HG03159 (cell line): ENCODE results near the gene P2RY14.

Experiments used
- ATAC-seq: cut with Tn5 transposase; IDR thresholded peaks from one replicate; pipeline ENCODE4 v1.9.1; 2021; ENCODE audit warnings: mild to moderate bottlenecking, moderate library complexity; ENCODE audit not compliant: unreplicated experiment

Gene P2RY14

DNA sequence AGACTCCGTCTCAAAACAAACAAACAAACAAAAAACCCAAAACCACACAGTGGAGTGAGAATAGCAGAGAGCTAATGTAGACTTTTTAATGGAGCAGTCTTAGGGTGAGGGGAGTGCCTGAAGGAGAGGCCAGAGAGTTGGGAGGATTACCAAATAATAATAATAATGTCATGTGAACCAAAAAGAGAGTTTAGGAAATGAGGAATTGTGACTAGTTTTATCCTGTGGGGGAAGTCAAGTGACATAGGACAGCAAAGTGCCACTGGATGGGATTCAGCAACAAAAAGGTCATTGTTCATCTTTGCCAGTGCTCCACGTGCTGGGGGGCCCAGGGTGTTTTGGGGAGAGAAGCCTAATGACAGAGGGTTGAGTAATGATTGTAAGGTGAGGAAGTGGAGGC, 25.4 kb upstream of the P2RY14 start:
- no peak for ATAC-seq

DNA sequence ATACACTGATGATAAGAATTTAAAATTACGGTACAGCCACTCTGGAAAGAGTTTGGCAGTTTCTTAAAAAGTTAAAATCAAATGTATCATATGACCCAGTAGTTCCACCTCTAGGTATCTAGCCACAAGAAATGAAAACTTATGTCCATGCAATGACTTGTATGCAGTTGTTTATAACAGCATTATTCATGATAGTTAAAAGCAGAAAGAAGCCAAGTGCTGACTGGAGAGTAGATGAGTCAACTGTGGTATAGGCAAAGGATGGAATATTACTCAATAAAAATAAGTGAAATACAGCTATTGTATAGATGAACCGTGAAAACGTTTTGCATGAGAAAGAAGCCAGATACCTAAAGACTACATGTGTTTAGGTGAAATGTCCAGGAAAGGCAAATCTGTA, 23.4 kb upstream of the P2RY14 start:
- no peak for ATAC-seq

DNA sequence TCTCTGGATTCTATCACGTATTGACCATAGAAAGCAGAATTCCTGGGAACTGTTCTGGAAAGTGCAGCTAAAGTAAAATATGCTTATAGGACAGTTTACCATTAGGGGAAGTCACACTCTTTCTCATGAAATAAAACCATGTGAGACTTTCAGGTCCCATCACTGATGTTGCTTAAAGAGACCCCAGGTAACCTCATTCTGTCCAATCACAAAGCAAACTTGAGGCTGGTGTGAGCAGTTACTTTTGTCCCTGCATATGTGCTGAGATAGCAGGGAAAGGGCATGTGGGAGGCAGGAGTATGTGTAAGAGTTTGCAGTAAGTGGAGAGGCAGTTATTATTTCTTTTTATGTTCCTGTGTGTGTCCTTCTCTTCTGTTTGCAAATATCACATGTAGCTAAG, 22.2 kb upstream of the P2RY14 start:
- no peak for ATAC-seq

DNA sequence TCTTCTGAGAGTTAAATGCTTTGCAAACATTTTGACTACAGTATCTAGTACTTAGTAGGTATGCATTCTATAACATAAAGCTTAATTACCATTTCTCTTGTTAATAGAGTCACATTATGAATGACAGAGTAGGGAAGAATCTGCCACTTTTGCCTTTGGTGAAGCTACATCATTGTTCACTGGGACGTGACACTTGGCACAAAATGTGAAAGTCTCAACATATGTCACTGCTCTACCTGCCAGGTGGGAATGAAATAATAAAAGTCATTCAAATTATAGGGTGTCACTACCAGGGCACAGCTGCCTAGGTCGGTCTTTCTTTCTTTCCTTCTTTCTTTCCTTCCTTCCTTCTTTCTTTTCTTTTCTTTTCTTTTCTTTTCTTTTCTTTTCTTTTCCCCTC, 20.7 kb upstream of the P2RY14 start:
- ATAC-seq: no peak

DNA sequence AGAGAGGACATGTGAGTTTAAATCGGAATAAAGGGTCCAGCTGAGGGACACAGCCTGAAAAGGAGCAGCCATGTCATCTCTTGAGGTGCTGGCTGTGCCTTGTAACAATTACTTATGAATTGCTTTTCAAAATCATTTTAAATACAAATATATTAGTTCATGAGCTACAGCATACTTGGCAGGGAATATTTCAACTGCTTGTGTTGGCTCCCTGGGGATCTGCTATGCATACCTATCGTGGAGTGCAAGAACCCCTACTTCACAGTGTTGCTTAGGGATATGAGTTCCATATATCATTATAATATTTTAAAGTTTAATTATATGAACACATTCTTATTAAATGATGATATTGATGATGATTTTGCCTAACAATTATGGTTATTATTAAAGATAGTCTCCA, 19.1 kb upstream of the P2RY14 start:
- no peak for ATAC-seq

DNA sequence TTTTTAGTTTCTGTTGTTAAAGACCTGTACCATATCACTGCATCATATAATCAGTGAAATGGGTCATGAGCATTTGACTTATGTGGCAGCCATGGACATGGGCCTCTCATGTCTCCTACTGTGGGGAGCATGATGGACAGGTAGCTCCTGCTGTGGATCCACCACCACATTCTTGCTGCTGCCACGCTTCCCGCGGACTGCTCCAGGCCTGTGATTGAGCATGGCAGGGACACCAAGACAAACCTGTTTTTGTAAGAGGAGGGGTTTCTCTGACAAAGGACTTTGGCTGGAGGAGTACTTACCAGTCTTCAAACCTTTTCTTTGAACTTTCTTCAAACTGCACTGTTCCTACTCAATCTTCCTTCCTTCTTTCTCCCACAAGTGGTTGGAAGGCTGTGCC, 17.9 kb upstream of the P2RY14 start:
- no peak for ATAC-seq

DNA sequence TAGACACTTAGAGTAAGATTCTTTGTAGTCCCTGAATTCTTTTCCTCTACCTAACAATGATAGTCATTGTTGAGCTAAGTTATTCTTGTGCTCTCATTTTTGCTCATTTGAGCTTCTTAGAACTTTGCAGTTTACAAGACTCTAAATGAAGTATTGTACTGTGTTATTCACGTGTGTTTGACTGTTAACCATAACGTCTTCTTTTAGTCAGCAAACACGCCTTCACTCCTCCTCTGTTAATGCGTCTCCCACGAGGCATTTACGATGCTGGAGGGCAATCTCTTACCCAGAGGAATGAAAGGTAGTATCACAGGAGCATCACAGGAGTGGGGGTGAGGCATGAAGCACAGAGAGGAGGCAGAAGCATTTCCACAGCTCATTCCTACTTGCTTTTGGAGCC, 14.8 kb upstream of the P2RY14 start:
- ATAC-seq: no peak

DNA sequence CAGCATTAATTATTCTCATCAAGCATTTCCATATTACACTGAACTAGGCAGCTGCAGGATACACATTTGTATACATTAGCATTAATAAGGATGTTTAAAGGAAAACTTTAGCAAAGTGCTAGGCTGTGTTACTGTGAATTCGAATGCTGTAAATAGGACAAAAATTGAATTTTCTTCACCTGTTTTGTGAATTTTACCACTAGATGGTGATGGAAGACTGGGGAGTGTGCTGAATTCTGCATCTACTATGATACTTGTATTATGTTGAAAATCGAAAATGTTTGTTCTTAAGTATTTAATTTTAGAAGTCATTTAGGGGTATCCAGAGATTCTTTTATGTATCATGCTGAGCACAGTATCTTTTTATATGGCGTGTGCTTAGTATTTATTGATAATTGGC, 12.3 kb upstream of the P2RY14 start:
- ATAC-seq: no peak

DNA sequence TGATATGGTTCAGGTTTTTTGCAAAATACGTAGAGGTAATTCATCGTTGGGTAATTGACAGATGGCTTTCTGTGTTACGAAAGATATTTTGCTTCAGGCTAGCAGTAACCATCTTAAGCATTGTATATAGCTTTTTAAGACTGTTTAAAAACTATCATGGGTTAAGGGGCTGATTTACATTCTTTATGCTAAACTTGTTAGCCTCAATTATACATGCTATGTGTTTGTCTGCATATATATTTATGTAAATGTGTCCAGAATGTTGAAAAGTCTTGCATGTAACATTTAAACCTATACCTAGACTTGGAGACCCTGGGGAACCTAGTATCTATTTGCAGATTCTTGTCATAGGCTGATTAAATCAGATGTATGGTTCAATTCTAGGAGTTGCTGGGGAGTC, 11.1 kb upstream of the P2RY14 start:
- ATAC-seq: no peak

DNA sequence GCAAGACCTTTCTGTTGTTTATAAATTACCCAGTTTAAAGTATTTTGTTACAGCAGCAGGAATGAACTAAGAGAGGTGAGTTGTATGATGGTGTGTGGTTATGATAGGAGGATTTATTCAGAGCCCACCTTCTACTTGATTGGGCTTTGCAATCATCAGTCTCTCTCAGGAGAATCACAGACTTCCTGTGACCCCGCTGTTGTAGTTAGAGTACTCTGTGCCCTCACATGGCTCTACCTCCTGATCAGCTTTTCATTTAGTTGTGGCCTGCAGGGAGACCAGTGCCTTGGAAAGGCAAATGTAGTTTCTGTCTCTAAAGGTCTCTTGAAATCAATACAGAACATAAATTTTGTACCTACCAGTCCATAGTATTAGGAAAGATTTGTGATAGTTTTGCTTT, 7.6 kb upstream of the P2RY14 start:
- no peak for ATAC-seq

DNA sequence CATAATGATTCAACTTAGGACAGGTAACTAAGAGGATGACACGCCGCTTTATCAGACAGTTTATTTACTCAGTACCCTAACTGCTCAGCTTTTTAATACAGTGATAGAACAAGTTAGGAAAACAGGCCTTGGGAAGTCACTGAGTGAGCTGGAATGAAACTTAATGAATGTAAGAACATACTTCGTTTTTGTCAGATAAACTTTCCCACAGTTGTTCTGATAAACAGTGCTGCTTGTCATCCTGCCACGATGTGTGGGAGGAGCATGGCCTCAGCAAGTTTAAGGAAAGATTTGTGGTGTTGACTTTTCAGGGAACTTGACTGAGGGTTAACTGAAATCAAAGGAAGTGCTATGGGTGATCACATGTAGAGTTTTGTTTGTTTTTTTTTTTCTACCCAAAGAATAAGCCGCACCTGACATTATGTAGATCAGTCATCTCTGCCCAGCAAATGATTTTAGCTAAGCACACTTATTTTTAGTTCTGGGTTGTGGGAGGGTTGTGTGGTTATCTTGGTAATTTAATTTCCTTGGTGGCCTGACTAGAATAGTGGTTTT, 5.6 kb upstream of the P2RY14 start:
- ATAC-seq: no peak

DNA sequence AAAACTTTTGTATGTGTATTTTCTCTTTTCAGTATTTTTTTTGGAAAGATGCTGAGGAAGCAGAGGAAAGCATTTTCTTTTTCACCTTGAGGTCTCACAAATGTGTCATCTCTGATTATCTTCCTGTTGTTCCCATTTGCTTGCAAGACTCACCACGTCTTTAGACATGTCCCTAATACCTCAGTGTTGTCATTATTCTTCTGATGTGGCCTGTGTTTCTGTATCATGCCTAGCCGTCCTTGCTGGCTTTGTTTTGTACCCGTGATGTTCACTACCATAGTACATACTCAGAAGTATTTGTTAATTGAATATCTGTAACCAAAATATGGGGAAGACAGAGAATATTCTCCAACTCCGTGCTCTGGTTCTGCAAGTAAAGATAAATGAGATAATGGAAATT, 5.0 kb upstream of the P2RY14 start:
- no peak for ATAC-seq

DNA sequence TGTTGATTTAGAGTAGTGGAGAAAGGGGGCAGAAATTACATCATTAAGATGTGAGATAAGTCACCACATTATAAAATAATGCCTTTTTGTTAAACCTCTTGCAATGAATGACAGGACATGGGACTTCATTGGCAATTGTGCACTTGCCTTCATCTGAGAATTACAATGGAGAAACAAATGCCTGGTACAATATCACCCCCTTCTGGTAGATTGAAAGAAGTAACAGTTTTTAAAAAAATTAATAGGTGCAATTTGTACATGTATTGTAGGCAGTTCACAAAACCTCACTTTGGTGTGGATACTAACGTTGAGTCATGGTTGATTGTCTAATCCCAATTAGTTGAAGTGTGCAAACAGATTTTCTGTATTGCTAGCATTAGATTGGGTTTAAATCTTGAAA, 4.6 kb upstream of the P2RY14 start:
- ATAC-seq: no peak

DNA sequence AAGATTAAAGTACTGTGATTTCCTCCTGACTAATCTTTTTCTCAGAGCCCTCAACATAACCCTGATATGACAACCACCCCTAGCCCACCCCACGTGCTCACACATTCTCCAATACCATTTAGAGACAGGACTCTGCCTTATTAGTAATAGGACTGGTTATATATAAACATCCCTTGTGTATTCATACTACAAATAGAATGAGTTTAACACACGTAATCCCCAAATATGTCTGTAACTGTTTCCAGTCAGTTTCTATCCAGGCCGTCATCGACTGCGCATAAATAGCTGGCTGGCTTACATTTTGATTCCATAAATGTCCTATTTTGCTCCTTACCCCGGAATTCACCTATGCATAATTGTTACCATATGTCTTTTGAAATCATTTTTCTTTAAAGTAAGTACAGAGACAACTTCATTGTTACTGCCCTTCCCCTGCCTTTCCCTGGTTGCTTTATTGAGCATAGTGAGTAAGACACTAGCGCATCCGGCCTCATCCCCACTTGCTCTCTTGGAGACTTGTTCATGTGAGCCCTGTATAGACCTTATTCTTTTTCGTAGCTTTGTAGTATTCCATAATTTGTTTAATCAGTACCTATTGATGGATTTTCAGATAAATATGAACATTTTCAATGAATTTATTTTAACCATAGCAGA, 3.5 kb upstream of the P2RY14 start:
- no peak for ATAC-seq

DNA sequence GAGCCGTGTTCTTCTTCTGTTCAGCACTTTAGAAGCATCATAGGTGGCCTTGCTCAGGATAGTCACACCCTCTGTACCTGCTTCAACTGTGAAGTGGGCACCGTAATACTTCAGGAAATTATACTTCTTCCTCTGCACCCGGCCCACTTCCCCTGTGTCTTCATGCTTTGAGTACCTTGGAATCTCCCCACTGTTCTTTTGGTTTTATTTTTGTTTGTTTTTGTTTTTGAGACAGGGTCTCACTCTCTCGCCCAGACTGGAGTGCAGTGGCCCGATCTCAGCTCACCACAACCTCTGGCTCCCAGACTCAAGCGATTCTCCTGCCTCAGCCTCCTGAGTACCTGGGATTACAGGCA, 1.7 kb downstream of the P2RY14 start:
- peak; percentile 70 for ATAC-seq

DNA sequence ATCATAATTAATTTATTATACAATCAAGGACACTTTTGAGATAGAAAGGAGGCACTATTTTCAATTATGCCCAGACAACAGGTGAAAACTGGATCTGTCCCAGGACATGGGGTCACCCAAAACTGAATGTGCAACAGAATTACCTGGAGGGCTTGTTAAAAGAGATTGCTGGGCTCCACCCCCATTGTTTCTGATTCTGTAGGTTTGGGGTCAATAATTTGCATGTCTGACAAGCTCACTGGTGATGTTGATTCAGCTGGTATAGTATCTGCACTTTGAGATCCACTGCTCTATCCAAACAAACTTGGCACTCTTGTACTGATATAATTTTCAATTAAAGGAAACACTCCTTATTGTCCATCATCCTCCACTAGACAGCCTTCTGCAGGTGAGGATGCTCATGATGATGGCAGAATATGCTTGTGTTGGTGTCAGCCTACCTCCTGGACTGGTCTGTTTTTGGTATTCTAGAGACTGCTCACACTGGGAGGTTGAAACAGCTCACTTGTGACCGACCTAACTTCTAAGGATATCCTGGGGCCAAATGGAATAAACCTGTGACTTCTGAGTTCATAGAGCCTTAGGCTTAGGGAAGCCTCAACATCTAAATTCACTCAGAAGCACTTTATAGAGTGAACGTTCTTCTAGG, 2.2 kb downstream of the P2RY14 start:
- peak; percentile 36 for ATAC-seq

DNA sequence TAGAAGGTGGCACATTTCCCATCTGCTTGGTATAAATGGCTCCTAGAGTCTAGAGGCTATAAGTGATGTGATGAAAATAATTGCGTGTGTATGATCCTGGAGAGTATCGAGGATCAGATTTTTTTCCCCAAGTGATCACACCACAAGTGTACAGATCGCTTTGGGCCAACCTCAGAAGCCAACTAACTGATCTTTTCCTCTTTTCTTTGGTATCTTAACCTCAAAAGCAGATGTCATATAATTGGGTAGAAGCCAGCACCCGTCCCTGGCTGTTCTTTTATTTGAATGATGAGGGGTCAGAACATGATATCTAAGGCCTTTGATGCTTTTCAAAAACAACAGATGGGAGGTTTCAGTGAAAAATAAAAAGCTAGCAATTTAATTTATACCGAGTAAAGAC, 3.3 kb downstream of the P2RY14 start:
- no peak for ATAC-seq

DNA sequence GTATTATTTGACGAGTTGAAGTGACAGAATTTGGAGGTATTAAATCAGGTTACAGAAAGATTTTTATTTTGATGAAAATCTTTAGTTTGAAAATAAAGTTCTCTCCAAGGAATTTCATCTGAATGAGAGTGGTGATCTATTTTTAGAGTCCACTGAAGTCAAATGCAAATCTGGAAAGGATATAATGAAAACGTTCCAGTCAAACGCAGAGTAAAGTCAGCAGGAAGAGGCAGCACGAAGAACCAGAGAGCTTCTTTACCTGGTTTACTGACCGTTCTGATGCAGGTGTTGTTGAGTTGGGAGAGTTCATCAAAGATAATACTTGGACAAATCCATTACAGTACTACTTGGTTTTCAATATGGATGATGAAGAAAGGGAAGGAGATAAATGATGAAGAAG, 8.7 kb downstream of the P2RY14 start:
- no peak for ATAC-seq

DNA sequence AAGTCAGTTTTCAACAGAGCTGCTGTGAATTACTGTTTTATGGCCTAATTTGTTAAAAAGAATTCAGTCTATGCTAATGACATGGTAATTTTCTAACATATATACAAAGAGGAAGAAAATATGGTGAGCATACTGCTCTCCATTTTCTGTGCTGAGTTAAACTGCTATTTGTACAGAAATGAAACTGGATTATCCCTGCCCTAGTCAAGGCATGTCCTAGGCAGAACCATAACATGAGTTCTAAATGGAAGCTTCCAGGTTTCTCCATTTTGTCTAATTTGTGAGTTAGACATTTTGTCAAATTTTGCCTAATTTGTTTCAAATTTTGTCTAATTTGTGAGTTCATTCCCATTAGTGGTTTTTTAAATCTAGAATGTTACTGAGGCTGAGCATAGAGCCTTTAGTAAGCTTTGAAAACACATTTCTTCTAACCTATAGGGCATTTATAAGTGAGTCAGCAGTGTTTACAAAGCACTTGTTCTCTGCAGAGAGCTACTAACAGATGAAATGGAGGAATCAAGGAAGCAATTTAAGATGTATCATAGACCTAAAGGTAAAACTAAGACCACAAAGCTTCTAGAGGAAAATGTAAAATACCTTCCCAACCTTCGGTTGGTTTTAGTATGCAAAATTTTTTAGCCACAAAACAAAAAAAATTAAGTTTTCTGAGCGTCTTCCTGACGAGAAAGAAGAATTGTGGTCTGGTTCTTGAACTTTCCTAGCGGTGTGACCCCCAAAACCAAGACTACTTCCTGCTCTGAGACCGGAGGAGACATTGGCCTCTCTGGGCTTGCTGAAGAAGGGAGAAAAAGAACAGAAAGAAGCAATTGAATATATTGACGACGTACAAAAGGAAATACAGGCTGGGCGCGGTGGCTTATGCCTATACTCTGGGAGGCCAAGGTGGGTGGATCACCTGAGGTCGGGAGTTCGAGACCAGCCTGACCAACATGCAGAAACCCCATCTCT, 9.8 kb downstream of the P2RY14 start:
- peak; percentile 32 for ATAC-seq

DNA sequence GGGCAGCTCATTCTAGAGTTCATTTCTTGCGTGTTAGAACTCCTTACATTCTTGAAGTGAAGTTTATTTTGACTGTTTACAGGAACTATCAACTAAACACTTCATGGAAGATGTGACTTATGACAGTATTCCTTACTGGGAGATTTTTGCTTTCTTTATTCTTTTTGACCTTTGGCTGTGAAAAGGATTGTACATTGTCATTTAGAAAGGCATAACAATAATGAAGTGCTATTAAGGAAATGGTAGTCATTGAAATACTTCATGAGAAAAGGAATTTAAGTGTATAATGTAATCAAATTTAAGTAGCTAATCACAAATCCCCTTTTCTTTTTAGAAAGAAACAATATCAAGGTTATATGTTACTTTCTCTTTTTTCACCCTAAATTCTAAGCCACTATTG, 11.3 kb downstream of the P2RY14 start:
- ATAC-seq: no peak

DNA sequence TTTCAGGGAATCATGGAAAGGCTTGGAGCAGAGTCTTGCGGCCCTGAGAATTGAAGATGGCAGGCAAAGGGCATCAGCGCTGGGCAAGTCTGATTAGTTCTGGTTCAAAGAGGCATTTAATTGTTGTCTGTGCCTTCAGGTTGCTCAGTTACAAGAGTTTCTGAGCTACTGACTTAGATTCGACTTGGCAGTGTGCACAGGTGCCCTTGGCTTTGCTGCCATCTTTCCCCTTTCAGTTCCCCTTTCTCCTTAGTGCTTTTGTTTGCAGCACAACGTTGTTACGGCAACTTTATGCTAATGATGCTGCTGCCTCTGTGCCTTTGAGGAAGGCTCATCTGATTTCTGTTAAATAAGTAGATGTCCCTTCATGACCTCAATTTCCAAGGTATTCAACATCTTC, 12.5 kb downstream of the P2RY14 start:
- peak; percentile 95 for ATAC-seq

DNA sequence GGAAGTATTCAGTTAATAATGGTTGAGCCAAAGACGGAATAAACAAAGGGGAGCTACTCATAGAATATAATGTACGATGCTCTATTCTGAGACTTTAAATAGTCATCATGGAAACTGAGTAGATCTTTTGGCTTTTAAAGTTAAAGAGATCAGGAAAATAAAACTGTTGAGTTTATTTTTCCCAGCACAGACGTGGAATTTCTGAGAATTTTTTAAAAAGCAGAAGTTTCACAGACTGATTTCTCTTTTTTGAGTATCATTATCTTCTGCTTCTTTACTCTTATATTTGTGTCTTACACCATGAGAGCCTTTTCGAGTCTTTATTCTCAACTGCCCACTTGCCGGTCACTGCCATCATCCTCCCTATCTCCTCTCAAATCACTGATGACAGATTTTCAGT, 13.2 kb downstream of the P2RY14 start:
- no peak for ATAC-seq
